Heart left ventricle (tissue), 16 donors: Measurements from ENCODE around the gene NLRP3. TPM values are rescaled to one million over a fixed set of nuclear protein-coding genes. Genes with fewer than 3 reads are reported as not detected.

Experiments
- ATAC-seq, 4 donors: fragments of 200-7000 bp; cut with Tn5 transposase; one replicate each; pipeline ENCODE4 v1.9.1; 2020 to 2022; ENCODE audit warnings: moderate library complexity in 4 of 4, mild to moderate bottlenecking in 3 of 4, moderate number of reproducible peaks in 1 of 4
- DNase-seq, 5 donors: peaks; one replicate each; pipeline ENCODE4 v3.0.0-alpha.2; 2020
- H3K27ac ChIP-seq, 12 donors: fragments of 200-600 bp; sonication (generic) in 4 of 12; one replicate each; pipeline versions ENCODE4 v1.5.0 to v1.8.0; 2016 to 2022; ENCODE audit warnings: mild to moderate bottlenecking in 2 of 12
- H3K27me3 ChIP-seq, 9 donors: fragments of 200-600 bp; sonication (generic) in 2 of 9; one replicate each; pipeline versions ENCODE4 v1.5.1 to v1.8.0; 2016 to 2022; ENCODE audit warnings: mild to moderate bottlenecking in 3 of 9
- H3K36me3 ChIP-seq, 9 donors: fragments of 200-600 bp; sonication (generic) in 2 of 9; one replicate each; pipeline versions ENCODE4 v1.5.0 to v1.8.0; 2018 to 2022; ENCODE audit warnings: mild to moderate bottlenecking in 2 of 9
- H3K4me1 ChIP-seq, 12 donors: fragments of 200-600 bp; sonication (generic) in 4 of 12; one replicate each; pipeline versions ENCODE4 v1.5.0 to v1.8.0; 2016 to 2022; ENCODE audit warnings: mild to moderate bottlenecking in 3 of 12
- H3K4me3 ChIP-seq, 12 donors: fragments of 200-600 bp; sonication (generic) in 4 of 12; one replicate each; pipeline versions ENCODE4 v1.5.0 to v1.8.0; 2017 to 2022; ENCODE audit warnings: mild to moderate bottlenecking in 9 of 12, moderate library complexity in 4 of 12
- H3K9me3 ChIP-seq, 12 donors: fragments of 200-600 bp; sonication (generic) in 4 of 12; one replicate each; pipeline versions ENCODE4 v1.5.0 to v1.8.0; 2016 to 2022; ENCODE audit warnings: mild to moderate bottlenecking in 1 of 12
- CTCF ChIP-seq, 12 donors: fragments of 200-600 bp; sonication (generic) in 4 of 12; IDR thresholded peaks; one replicate each; pipeline versions ENCODE4 v1.5.0 to v1.8.0; 2018 to 2022; ENCODE audit warnings: antibody characterized with exemption in 12 of 12, mild to moderate bottlenecking in 5 of 12
- POLR2A ChIP-seq, 2 donors: fragments of 450-650 bp; IDR thresholded peaks; one replicate each; pipeline ENCODE4 v1.6.1; 2017; ENCODE audit warnings: antibody characterized with exemption in 2 of 2, mild to moderate bottlenecking in 2 of 2, moderate library complexity in 2 of 2
- WGBS, 4 donors: extraction: QIAGEN DNeasy Blood & Tissue Kit in 2 of 4; methylation state at CpG; one replicate each; pipeline versions ENCODE4 v1.1.5 to v1.1.7; 2013 to 2018; 5-methylcytosine and 5-hydroxymethylcytosine counted together
- intact Hi-C, 10 donors: fragments of 100-400 bp; cut with DNase I; formaldehyde crosslinking; loops; one replicate each; pipeline versions ENCODE4 v1.11.1 to v1.14.2; 2022
- polyA plus RNA-seq, 2 donors: library from polyadenylated mRNA; stranded (reverse); fragments of 200-250 nt; gene quantifications; one replicate each; pipeline ENCODE4 v1.2.3, GENCODE V29; 2013
- total RNA-seq, 9 donors: library from RNA; depleted of rRNA in 2 of 9; stranded (reverse); fragments of >200 nt in 2 of 9; fragmentation: NEBNext Ultra II Directional in 3 of 9; extraction: Animal tissue kit (Norgen Biotek cat#: 25700) in 3 of 9; gene quantifications; one replicate each; pipeline versions ENCODE4 v1.1.0 to v1.2.4, GENCODE V29; 2016 to 2023
- donor health status: ischemic (EF 13 %, LVEDD 7.1; RV severe dilation, severe dysfunction).
- donor health status: healthy with polysubstance abuse.
- donor health status: DM: no; HTN: yes; CAD: no.
- donor health status: DM: no; HTN: no; CAD: no.
- donor health status: ischemic (EF 25% LVEDD 6.9; RV normal size, moderate dysfunction).
- donor health status: ischemic (EF 25% LVEDD 5.7; RV mildly dilated, moderate dysfunction).
- donor health status: healthy.
- donor health status: DM: yes; HTN: yes; CAD: no.
- donor health status: ischemic (EF 35%, LVEDD 5.7; RV mildly dilated, moderate dysfunction).
- donor health status: nonischemic (EF 11% LVEDD 7.7; RV severe dilation, severe dysfunction).
- donor health status: DM: yes; HTN: yes; CAD: no.
- donor health status: PGD.
- donor health status: ischemic (EF 29% LVEDD 5.4; RV normal size, mild dysfunction).
- donor health status: nonischemic (EF 23%, LVEDD 6.1; RV moderate dilation, normal function).

NLRP3 gene
- total and polyA plus RNA-seq, 11 donors: 0.19 to 8.3 (median 0.60) TPM

- no peak for DNase-seq
- no peak overlapping the region for H3K27ac ChIP-seq
- H3K9me3 ChIP-seq: no peaks in the 10 kb centered on the region
- H3K27me3 ChIP-seq: peaks cover 0 to 8% (median 0%) of the 10 kb centered on the region in 9 donors
- 85 to 94% (median 90%) methylated on average over 2 of the region's 2 CpGs for WGBS, 4 donors
- H3K4me1 ChIP-seq: peaks cover 0 to 7% (median 0%) of the 10 kb centered on the region in 12 donors
- H3K4me3 ChIP-seq: no peak overlapping the region
- H3K36me3 ChIP-seq: peaks cover 0 to 26% (median 0%) of the 10 kb centered on the region in 9 donors
- TF ChIP-seq POLR2A (IDR thresholded peaks at IDR 0.05) (no peak), CTCF (IDR thresholded peaks at IDR 0.05) (no peak)
- intact Hi-C loops: no loop called here
- no peak for ATAC-seq
Observed at GRCh38 chr1:247421074-247421473, 5.1 kb downstream of the NLRP3 start.

GRCh38 chr1:247429496-247429895 is 13.5 kb downstream of the NLRP3 start:
- Histone ChIP-seq H3K4me1 (peaks cover 0 to 6% (median 0%) of the 10 kb centered on the region in 12 donors), H3K4me3 (no peak overlapping the region), H3K9me3 (no peaks in the 10 kb centered on the region), H3K36me3 (peaks cover 0 to 29% (median 0%) of the 10 kb centered on the region in 9 donors), H3K27ac (no peak overlapping the region), H3K27me3 (peaks cover 0 to 16% (median 0%) of the 10 kb centered on the region in 9 donors)
- DNase-seq (no peak), ATAC-seq (no peak)
- 44 to 60% (median 51%) methylated on average over 6 of the region's 6 CpGs for WGBS, 4 donors
- intact Hi-C loops: no loop called here
- TF ChIP-seq POLR2A (IDR thresholded peaks at IDR 0.05) (no peak), CTCF (IDR thresholded peaks at IDR 0.05) (no peak)

GRCh38 chr1:247430434-247430833 is 14.5 kb downstream of the NLRP3 start:
- no peak overlapping the region for H3K27ac ChIP-seq
- H3K9me3 ChIP-seq: no peaks in the 10 kb centered on the region
- peaks cover 0 to 16% (median 0%) of the 10 kb centered on the region in 9 donors for H3K27me3 ChIP-seq
- H3K4me3 ChIP-seq: no peak overlapping the region
- intact Hi-C loops: no loop called here
- H3K36me3 ChIP-seq: peaks cover 0 to 19% (median 0%) of the 10 kb centered on the region in 9 donors
- peaks cover 0 to 10% (median 0%) of the 10 kb centered on the region in 12 donors for H3K4me1 ChIP-seq
- ATAC-seq (no peak), DNase-seq (no peak)
- TF ChIP-seq CTCF (IDR thresholded peaks at IDR 0.05) (no peak), POLR2A (IDR thresholded peaks at IDR 0.05) (no peak)
- WGBS, 4 donors: 72 to 86% (median 81%) methylated on average over 1 of the region's 1 CpG

- ATAC-seq: no peak
- no peak overlapping the region for H3K27ac ChIP-seq
- no peak for TF ChIP-seq POLR2A (IDR thresholded peaks at IDR 0.05)
- TF ChIP-seq CTCF (IDR thresholded peaks at IDR 0.05): no peak
- peaks cover 0 to 19% (median 0%) of the 10 kb centered on the region in 12 donors for H3K4me1 ChIP-seq
- intact Hi-C loops: no loop called here
- H3K9me3 ChIP-seq: no peaks in the 10 kb centered on the region
- peaks cover 0 to 16% (median 0%) of the 10 kb centered on the region in 9 donors for H3K27me3 ChIP-seq
- no peak for DNase-seq
- no peak overlapping the region for H3K4me3 ChIP-seq
- peaks cover 0 to 21% (median 0%) of the 10 kb centered on the region in 9 donors for H3K36me3 ChIP-seq
- 86 to 91% (median 88%) methylated on average over 9 of the region's 9 CpGs for whole genome bisulfite sequencing, 4 donors
Observed at GRCh38 chr1:247431643-247432042, 15.7 kb downstream of the NLRP3 start.
